IMR-90 (cell line): Measurements from ENCODE around the gene LARP1B.
"Not testable (repeated sequence)": the region's sequence is repeated elsewhere in the genome, so short reads cannot be mapped to it uniquely, and the experiment has no call there.

Source experiments
- CEBPB ChIP-seq: IDR thresholded peaks from 2 replicates; pipeline ENCODE4 v1.6.1; 2012; ENCODE audit warnings: low read depth, low read length, improper control_type of control experiment
- MAZ ChIP-seq: IDR thresholded peaks from 2 replicates; pipeline ENCODE4 v1.6.1; 2012; ENCODE audit warnings: low read depth, mild to moderate bottlenecking, low read length, improper control_type of control experiment, moderate library complexity, borderline replicate concordance
- POLR2A ChIP-seq: IDR thresholded peaks from 2 replicates; pipeline ENCODE4 v1.6.1; 2012; ENCODE audit warnings: mild to moderate bottlenecking, low read depth, low read length
- RAD21 ChIP-seq: IDR thresholded peaks from 2 replicates; pipeline ENCODE4 v1.6.1; 2012; ENCODE audit warnings: low read length, improper control_type of control experiment
- TF ChIP-seq, protein P1 (sequence below): conservative IDR thresholded peaks from 2 replicates; pipeline ENCODE4 v1.5.1; 2012; ENCODE audit warnings: mild to moderate bottlenecking, low read depth, low read length, improper control_type of control experiment

DNA sequence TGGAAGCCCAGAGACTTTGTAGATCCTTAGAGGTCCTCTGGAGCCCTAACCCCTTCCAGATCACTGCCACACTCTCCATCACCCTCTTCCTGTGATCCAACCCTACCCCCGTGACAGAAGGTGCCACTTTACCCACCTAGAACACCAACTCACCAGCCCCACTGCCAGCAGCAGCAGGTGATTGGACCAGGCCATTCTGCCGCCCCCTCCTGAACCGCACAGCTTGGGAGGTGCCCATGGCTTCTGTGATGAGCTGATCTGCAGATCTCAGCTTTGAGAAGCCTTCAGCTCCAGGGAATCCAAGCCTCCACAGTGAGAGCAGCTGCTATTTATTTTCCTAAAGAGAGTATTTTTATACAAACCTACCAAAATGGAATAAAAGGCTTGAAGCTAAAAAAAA, 95.4 kb downstream of the LARP1B start:
- TF ChIP-seq, protein P1, sequence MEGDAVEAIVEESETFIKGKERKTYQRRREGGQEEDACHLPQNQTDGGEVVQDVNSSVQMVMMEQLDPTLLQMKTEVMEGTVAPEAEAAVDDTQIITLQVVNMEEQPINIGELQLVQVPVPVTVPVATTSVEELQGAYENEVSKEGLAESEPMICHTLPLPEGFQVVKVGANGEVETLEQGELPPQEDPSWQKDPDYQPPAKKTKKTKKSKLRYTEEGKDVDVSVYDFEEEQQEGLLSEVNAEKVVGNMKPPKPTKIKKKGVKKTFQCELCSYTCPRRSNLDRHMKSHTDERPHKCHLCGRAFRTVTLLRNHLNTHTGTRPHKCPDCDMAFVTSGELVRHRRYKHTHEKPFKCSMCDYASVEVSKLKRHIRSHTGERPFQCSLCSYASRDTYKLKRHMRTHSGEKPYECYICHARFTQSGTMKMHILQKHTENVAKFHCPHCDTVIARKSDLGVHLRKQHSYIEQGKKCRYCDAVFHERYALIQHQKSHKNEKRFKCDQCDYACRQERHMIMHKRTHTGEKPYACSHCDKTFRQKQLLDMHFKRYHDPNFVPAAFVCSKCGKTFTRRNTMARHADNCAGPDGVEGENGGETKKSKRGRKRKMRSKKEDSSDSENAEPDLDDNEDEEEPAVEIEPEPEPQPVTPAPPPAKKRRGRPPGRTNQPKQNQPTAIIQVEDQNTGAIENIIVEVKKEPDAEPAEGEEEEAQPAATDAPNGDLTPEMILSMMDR, result not testable (repeated sequence)
- TF ChIP-seq RAD21, POLR2A, CEBPB, MAZ: not testable (repeated sequence)
